Fibroblast of peridontal ligament (primary cell): ENCODE results near the gene RBL2.

Source experiments
- DNase-seq: peaks from one replicate; pipeline ENCODE4 v3.0.0-alpha.2; 2010; ENCODE audit errors: extremely low read depth

Gene RBL2

GRCh38 chr16:53449816-53450517 lies 15.7 kb downstream of the RBL2 start:
- no peak for DNase-seq

- DNase-seq = no peak
Measured at GRCh38 chr16:53453928-53454327, 19.7 kb downstream of the RBL2 start.

- DNase-seq = no peak
Measured at GRCh38 chr16:53456625-53457024, 22.4 kb downstream of the RBL2 start.

GRCh38 chr16:53457670-53458069 lies 23.4 kb downstream of the RBL2 start:
- no peak for DNase-seq

GRCh38 chr16:53458635-53459034 lies 24.4 kb downstream of the RBL2 start:
- no peak for DNase-seq

GRCh38 chr16:53465606-53466280 lies 31.5 kb downstream of the RBL2 start:
- DNase-seq = peak; percentile 70

GRCh38 chr16:53476867-53477266 lies 42.6 kb downstream of the RBL2 start:
- no peak for DNase-seq

- no peak for DNase-seq
Measured at GRCh38 chr16:53478965-53479364, 44.7 kb downstream of the RBL2 start.

- no peak for DNase-seq
Measured at GRCh38 chr16:53480394-53480793, 46.1 kb downstream of the RBL2 start.

DNA sequence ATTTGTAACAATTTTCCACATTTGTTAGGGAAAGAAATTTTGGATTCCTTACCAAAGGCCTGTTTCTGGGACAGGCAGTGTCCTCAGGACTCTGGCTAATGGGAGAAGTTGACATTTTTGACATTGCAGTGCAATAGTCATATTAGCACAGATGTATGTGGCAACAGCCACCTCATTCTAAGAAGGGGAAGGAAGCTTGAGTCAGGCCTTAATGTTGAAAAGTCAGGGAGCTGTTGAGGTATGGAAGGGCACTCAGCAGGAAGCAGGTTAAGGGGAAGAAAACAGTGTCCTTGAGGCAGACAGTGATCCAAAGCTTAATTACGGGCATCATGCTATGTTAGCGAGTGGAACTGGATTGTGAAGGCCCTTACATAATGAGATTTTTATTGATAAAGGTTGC lies 47.9 kb downstream of the RBL2 start:
- no peak for DNase-seq

DNA sequence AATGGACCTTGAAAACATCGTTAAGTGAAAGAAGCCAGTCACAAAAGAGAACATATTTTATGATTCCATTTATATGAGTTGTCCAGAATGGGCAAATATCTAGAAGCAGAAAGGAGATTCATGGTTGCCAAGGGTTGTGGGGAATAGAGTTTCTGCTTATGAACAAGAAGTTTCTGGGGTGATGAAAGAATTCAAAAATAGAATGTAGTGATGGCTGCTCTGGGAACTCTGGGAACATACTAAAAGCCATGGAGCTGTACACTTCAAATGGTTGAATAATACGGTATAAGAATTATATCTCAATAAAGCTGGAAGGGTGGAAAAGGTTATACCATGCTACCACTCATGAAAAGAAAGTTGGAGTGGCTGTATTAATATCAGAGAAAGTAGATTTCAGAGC lies 50.3 kb downstream of the RBL2 start:
- peak; percentile 13 for DNase-seq

GRCh38 chr16:53486230-53486629 lies 52.0 kb downstream of the RBL2 start:
- no peak for DNase-seq

GRCh38 chr16:53489755-53490154 lies 55.5 kb downstream of the RBL2 start:
- DNase-seq = no peak

DNA sequence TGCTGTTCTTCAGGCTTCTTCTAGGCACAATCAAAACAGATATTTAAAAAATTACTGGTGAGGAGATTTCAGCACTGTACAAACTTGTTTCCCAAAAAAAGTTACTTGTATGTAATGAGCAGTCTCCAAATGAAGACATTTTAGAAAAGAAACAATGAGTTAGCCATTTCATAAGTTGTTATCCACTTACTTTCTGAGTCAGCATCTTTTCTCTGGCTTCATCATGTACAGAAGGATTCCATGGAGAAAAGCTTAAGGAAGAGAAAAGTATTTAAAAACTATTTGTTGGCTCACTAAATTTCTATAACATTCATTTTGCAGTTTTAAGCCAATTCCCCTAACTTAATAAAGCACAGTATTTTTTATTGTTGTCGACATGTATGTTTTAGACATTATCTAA lies 58.2 kb downstream of the RBL2 start:
- no peak for DNase-seq

- DNase-seq = no peak
Measured at GRCh38 chr16:53494636-53495035, 60.4 kb downstream of the RBL2 start.

GRCh38 chr16:53495325-53495724 lies 61.1 kb downstream of the RBL2 start:
- no peak for DNase-seq

DNA sequence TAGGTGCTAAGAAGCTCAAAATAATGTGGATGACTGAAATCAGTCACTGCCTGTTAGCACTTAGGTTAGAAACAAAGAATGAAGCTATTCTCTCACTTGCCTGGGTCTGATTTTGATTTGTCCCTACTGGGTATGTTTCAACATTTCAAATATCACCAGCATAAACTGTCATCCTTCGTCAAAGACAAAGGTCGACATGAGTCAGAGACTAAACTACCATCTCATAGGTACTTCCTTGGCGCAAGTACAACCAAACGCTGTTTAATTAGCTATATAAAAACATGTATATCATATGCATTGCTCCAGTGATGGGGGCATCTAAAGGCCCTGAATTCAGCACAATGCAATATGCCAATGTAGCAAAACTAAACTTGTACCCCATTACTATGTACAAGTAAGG lies 64.7 kb downstream of the RBL2 start:
- no peak for DNase-seq

GRCh38 chr16:53501216-53501859 lies 67.1 kb downstream of the RBL2 start:
- DNase-seq = peak; percentile 3

- DNase-seq = peak; percentile 57
Measured at GRCh38 chr16:53502331-53503269, 68.3 kb downstream of the RBL2 start, which contains the start of gene AKTIP. Gene AKTIP (minus strand): TSS chr16:53503209. CDS start chr16:53500259, 2,950 bp downstream.

GRCh38 chr16:53503270-53503923 lies 69.1 kb downstream of the RBL2 start:
- DNase-seq = peak; percentile 100

DNA sequence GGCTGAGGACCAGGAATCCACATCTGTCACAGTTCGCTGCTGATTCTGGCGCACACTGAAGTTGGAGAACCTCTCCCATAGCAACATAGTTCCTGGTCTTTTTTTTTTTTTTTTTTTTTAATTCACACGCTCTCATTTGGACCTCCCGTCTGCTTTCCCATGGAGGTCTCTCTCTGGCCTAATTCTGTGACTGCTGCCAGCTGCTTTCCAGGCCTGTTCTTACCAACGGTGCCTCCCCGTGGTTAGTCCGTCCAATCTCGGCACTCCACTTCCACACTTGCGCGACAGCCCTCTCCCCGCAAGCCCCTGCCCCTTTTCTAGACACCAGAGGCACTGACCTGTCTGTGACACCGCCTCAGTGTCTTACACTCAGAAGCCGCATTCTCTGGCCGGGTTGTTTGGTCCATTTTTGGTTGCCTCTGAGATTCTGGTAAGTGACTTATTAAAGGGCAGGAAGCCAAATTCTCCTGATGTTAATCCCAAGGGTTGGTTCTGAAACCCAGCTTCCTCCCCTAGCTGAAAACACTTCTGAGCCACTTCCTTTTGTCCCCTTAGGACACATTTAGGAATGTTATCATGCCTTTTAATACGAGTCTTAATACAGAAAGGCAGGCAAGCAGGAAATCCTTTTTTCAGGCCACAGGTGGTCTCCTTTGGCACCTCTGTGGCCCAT lies 69.9 kb downstream of the RBL2 start:
- DNase-seq = peak; percentile 60
